RCC 7860 (cell line): ENCODE results near the gene MAOB.
"Not testable (repeated sequence)": the region's sequence is repeated elsewhere in the genome, so short reads cannot be mapped to it uniquely, and the experiment has no call there.

ENCODE experiments used
- DNase-seq: peaks from one replicate; pipeline ENCODE4 v3.0.0-alpha.2; 2015; ENCODE audit warnings: low spot score
- FAIRE-seq: peaks from 2 replicates; lab custom pipeline; 2012; peaks lifted over from hg19 to GRCh38; lab: Jason Lieb, UNC

MAOB gene

GRCh38 chrX:43785930-43786591 is 96.2 kb downstream of the MAOB start:
- FAIRE-seq = no peak
- no peak for DNase-seq

- DNase-seq = no peak
- FAIRE-seq = no peak
These were observed 124.2 kb downstream of the MAOB start for GRCh38 chrX:43758044-43758443.

- no peak for FAIRE-seq
These were observed 126.2 kb downstream of the MAOB start for GRCh38 chrX:43756076-43756475.

GRCh38 chrX:43753637-43754036 is 128.6 kb downstream of the MAOB start:
- DNase-seq = no peak
- FAIRE-seq = no peak

More at GRCh38 chrX:43756076-43756475, 126.2 kb downstream of the MAOB start:
- DNase-seq = no peak

GRCh38 chrX:43750248-43750676 is 132.0 kb downstream of the MAOB start:
- DNase-seq (peak; percentile 23), FAIRE-seq (no peak)

- FAIRE-seq = no peak
- no peak for DNase-seq
These were observed 134.8 kb downstream of the MAOB start for GRCh38 chrX:43747476-43747875.

GRCh38 chrX:43745938-43746721 is 136.1 kb downstream of the MAOB start:
- DNase-seq (no peak), FAIRE-seq (no peak)

GRCh38 chrX:43744284-43744683 is 138.0 kb downstream of the MAOB start:
- DNase-seq = no peak
- no peak for FAIRE-seq

GRCh38 chrX:43743100-43743822 is 139.0 kb downstream of the MAOB start:
- no peak for DNase-seq
- FAIRE-seq = no peak

- FAIRE-seq = no peak
- DNase-seq = no peak
These were observed 140.2 kb downstream of the MAOB start for GRCh38 chrX:43741843-43742573.

- FAIRE-seq (no peak), DNase-seq (no peak)
These were observed 146.3 kb downstream of the MAOB start for GRCh38 chrX:43735957-43736356.

- FAIRE-seq (no peak), DNase-seq (no peak)
These were observed 146.7 kb downstream of the MAOB start for GRCh38 chrX:43735534-43735933.

- FAIRE-seq (no peak), DNase-seq (no peak)
These were observed 147.8 kb downstream of the MAOB start for GRCh38 chrX:43734444-43734843.

- FAIRE-seq = no peak
These were observed 148.6 kb downstream of the MAOB start for GRCh38 chrX:43733699-43734098.

GRCh38 chrX:43731086-43731485 is 151.2 kb downstream of the MAOB start:
- FAIRE-seq (no peak), DNase-seq (peak; percentile 9)

More at GRCh38 chrX:43733699-43734098, 148.6 kb downstream of the MAOB start:
- DNase-seq = no peak

GRCh38 chrX:43728966-43729365 is 153.3 kb downstream of the MAOB start:
- FAIRE-seq (no peak), DNase-seq (no peak)

- DNase-seq (no peak), FAIRE-seq (no peak)
These were observed 154.2 kb downstream of the MAOB start for GRCh38 chrX:43728002-43728401.

- not testable (repeated sequence) for DNase-seq, FAIRE-seq
These were observed 155.0 kb downstream of the MAOB start for GRCh38 chrX:43727254-43727653.

- DNase-seq, FAIRE-seq: not testable (repeated sequence)
These were observed 157.0 kb downstream of the MAOB start for GRCh38 chrX:43725227-43725626.

GRCh38 chrX:43720961-43721360 is 161.3 kb downstream of the MAOB start:
- FAIRE-seq = no peak
- DNase-seq = no peak

- no peak for FAIRE-seq
These were observed 162.2 kb downstream of the MAOB start for GRCh38 chrX:43720082-43720481.

More at GRCh38 chrX:43720082-43720481, 162.2 kb downstream of the MAOB start:
- no peak for DNase-seq
